Measurements from ENCODE around the gene GFOD1. TPM values are rescaled to one million over a fixed set of nuclear protein-coding genes. Genes with fewer than 3 reads are reported as not detected.

GFOD1 gene
- total RNA-seq, 1 experiment from 2014 or later, result 6.1 TPM

DNA sequence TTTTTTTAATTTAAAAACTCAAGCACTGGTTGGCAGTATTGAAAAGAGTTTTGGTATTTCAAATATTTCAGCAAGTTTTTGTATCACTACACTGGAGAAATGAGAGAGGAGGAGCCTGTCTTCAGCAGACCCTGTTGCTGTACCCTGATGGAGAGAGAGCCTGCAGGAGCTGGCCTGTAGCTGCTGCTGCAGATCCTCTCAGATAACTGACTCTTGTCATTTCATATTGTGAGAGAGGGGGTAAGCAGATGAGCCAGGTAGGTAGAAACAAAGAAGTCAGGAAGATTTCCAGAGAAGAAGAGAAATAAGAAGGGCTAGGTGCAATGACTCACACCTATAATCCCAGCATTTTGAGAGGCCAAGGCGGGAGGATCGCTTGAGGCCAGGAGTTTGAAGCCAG is 94.9 kb downstream of the GFOD1 start:
- Histone ChIP-seq H2BK12ac (ENCODE audit: insufficient read length, low read depth, low read length) (no peak overlapping the region), H3K23me2 (ENCODE audit: insufficient read length, low read depth, low read length, poor library complexity, severe bottlenecking) (no peaks in the 10 kb centered on the region), H2BK15ac (ENCODE audit: low read depth, low read length) (no peak overlapping the region), H2BK5ac (ENCODE audit: insufficient read length, low read length) (no peak overlapping the region), H4K8ac (replicated peaks; ENCODE audit: insufficient read length, low read depth, low read length) (no peak overlapping the region), H3K4ac (ENCODE audit: low read depth, low read length) (no peak overlapping the region), H2AFZ (ENCODE audit: low read length) (no peak overlapping the region), H3K14ac (ENCODE audit: insufficient read depth, low read length) (no peak overlapping the region), H4K91ac (ENCODE audit: insufficient read length, low read depth, low read length) (no peak overlapping the region), H3K79me1 (ENCODE audit: insufficient read depth, low read depth, low read length, poor library complexity, severe bottlenecking) (no peaks in the 10 kb centered on the region), H2BK120ac (ENCODE audit: low read depth, low read length, poor library complexity, severe bottlenecking) (no peak overlapping the region), H3T11ph (ENCODE audit: low read length) (no peak overlapping the region), H3K18ac (ENCODE audit: insufficient read length, low read depth, low read length) (no peak overlapping the region), H4K20me1 (ENCODE audit: control insufficient read depth, insufficient read depth, insufficient read length) (no peaks in the 10 kb centered on the region), H3K9ac (ENCODE audit: extremely low read depth, insufficient read length, low read length) (no peak overlapping the region), H3K23ac (ENCODE audit: insufficient read length, low read depth, low read length) (no peak overlapping the region), H3K4me1 (ENCODE audit: insufficient read depth, low read length) (no peaks in the 10 kb centered on the region; the same call in 1 of the 2 replicates), H2BK20ac (ENCODE audit: low read depth, low read length, poor library complexity, severe bottlenecking) (no peak overlapping the region), H2AK5ac (ENCODE audit: insufficient read length, low read length) (no peak overlapping the region), H3K9me3 (ENCODE audit: control insufficient read depth, low read depth, low read length) (no peaks in the 10 kb centered on the region), H3K79me2 (ENCODE audit: insufficient read depth, low read length) (no peaks in the 10 kb centered on the region; the same call in 1 of the 2 replicates), H4K5ac (ENCODE audit: insufficient read length, low read depth, low read length) (no peak overlapping the region), H3K56ac (ENCODE audit: insufficient read length, low read depth, low read length) (no peak overlapping the region), H3K27me3 (ENCODE audit: insufficient read depth, low read length) (no peaks in the 10 kb centered on the region), H3K4me2 (ENCODE audit: insufficient read depth, insufficient read length, low read length) (no peak overlapping the region), H3K27ac (ENCODE audit: insufficient read length, low read depth, low read length) (no peak overlapping the region)
- peaks cover 7 to 8% of the 10 kb centered on the region in 2 experiments; a peak in 4 of 5 replicates for H3K9me3 Mint-ChIP-seq
- whole genome bisulfite sequencing (ENCODE audit: extremely low coverage, insufficient read length, low lambda C conversion rate), result no CpG with 5 or more reads among the region's 2 CpGs
- H3K4me1 Mint-ChIP-seq, result peaks cover 12 to 16% of the 10 kb centered on the region in 2 experiments
- H3K4me3 Mint-ChIP-seq, result no peak overlapping the region
- no peaks in the 10 kb centered on the region for H3K27me3 Mint-ChIP-seq (ENCODE audit: low read depth)
- peak overlapping the region in 1 of 3 experiments; percentile 33; a peak in 1 of 7 replicates for H3K27ac Mint-ChIP-seq
- TF ChIP-seq, protein P1, sequence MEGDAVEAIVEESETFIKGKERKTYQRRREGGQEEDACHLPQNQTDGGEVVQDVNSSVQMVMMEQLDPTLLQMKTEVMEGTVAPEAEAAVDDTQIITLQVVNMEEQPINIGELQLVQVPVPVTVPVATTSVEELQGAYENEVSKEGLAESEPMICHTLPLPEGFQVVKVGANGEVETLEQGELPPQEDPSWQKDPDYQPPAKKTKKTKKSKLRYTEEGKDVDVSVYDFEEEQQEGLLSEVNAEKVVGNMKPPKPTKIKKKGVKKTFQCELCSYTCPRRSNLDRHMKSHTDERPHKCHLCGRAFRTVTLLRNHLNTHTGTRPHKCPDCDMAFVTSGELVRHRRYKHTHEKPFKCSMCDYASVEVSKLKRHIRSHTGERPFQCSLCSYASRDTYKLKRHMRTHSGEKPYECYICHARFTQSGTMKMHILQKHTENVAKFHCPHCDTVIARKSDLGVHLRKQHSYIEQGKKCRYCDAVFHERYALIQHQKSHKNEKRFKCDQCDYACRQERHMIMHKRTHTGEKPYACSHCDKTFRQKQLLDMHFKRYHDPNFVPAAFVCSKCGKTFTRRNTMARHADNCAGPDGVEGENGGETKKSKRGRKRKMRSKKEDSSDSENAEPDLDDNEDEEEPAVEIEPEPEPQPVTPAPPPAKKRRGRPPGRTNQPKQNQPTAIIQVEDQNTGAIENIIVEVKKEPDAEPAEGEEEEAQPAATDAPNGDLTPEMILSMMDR (conservative IDR thresholded peaks at IDR 0.05), result no peak
- H3K36me3 Mint-ChIP-seq (ENCODE audit: insufficient read depth in 1 of 3, low read depth in 3 of 3), result peaks cover 0 to 4% (median 0%) of the 10 kb centered on the region in 3 experiments; a peak in 2 of 7 replicates
- DNase-seq, result no peak
